HG03159 (cell line): ENCODE results near the gene FILIP1.
A peak's percentile ranks its signal among the peaks of the same experiment; 100 is the strongest.

ENCODE experiments used
- ATAC-seq: cut with Tn5 transposase; IDR thresholded peaks from one replicate; pipeline ENCODE4 v1.9.1; 2021; ENCODE audit warnings: mild to moderate bottlenecking, moderate library complexity; ENCODE audit not compliant: unreplicated experiment

Gene FILIP1, protein sequence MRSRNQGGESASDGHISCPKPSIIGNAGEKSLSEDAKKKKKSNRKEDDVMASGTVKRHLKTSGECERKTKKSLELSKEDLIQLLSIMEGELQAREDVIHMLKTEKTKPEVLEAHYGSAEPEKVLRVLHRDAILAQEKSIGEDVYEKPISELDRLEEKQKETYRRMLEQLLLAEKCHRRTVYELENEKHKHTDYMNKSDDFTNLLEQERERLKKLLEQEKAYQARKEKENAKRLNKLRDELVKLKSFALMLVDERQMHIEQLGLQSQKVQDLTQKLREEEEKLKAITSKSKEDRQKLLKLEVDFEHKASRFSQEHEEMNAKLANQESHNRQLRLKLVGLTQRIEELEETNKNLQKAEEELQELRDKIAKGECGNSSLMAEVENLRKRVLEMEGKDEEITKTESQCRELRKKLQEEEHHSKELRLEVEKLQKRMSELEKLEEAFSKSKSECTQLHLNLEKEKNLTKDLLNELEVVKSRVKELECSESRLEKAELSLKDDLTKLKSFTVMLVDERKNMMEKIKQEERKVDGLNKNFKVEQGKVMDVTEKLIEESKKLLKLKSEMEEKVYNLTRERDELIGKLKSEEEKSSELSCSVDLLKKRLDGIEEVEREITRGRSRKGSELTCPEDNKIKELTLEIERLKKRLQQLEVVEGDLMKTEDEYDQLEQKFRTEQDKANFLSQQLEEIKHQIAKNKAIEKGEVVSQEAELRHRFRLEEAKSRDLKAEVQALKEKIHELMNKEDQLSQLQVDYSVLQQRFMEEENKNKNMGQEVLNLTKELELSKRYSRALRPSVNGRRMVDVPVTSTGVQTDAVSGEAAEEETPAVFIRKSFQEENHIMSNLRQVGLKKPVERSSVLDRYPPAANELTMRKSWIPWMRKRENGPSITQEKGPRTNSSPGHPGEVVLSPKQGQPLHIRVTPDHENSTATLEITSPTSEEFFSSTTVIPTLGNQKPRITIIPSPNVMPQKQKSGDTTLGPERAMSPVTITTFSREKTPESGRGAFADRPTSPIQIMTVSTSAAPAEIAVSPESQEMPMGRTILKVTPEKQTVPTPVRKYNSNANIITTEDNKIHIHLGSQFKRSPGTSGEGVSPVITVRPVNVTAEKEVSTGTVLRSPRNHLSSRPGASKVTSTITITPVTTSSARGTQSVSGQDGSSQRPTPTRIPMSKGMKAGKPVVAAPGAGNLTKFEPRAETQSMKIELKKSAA (N-terminal part only)

DNA sequence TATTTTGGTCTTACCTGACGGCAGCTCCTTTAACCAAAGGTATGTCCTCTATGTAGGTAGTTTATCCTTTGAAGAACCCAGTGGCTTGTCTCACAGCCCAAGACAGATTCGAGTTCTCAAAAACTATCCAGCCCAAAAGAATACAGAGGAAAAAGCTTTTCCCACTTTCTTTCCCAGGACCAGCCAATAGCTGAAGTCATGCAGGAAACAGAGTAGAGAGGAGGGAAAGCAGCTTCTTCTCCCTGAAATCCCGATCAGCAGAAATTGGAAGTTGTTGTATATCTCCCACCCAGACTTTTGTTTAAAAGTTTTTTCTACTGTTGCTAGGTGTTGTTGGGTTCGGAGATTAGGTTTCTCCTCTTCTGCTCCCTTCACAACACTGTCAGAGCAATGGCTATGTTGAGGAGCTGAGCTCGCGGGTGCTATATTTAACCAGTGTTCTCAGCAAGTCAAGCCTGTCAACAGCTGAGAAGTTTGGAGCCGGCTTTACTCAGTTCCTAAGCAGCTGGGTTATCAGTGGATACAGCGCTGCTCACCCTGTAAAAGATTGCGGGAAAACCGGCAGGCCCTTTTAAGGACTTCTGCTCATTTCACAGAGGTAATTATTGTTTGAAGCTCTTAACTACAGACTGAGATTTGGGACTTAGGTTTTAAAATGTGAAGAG, at the start of gene FILIP1:
Gene FILIP1, minus strand, starts transcription at position 401 of the 665 bp plus-strand sequence. CDS start 78,828 bp downstream, outside the sequence.
- no peak for ATAC-seq

DNA sequence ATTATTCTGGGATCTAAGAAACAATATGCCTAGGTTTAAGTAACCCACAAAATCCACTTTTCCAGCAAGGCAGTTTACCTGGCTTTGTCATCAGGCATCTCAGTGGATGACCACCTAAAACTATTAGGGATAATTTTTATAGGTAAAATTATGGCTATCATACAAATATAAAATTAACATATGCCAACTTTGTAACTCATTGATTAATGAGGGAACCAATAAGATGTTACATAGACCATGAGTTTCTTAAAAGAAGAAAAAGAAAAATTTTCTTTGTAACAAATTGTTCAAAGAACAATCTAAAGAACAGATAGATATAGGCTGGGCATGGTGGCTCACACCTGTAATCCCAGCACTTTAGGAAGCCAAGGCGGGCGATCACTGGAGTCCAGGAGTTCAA, 49.7 kb upstream of the FILIP1 start:
- ATAC-seq, result no peak

DNA sequence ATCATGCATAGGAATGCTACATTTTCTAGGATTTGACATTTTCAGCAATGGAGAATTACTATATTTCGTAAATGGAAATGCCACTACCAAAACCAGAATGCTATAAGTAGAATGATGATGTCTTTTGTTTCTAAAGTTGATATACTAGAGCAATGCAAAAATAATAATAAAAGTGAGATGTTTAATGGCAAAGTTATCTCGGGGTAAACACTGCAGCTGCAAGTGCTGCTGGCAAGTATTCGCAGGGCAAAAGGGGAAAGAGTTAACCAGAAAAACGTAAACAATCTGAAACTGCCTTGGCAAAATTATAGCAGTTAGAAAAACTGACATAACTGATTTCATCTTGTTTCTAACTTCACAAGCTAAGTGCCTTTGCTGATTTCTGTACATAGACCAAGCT, 45.5 kb upstream of the FILIP1 start:
- no peak for ATAC-seq

DNA sequence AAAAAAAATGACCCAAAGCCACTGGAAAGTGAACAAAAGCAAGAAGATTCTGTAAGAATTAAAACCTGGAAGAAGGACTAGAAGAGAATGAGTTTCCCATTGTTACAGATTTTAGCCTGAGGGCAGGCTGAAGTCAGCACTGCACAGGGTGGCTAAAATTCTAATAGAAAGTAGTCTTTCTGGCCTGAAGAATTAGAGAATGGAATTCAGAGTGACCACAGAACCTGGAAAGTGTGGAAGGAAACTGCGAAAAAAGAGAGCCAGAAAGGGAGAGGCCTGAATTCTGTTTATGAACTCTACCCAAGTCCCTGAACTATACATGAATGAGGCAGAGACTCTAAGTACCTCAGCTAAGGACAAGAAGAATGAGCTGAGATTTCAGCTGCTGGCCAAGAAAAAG, 38.9 kb upstream of the FILIP1 start:
- no peak for ATAC-seq

DNA sequence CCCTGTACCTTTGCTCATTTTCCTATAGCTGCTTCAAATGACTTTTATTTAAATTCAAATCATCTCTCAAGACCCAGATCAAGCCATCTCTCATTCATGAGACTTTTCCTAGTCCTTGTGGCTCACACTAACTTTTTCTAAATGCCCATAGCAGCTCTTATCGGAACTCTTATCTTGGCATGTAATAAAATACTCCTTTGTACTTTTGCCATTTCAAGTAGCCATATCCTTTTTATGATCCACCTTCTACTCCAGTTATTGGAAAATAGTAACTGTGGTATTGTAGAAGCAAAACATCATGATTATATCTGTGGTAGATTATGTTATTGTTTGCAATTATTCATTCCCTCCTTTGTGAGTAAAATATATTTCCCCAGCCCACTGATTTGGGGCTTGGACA, 37.6 kb upstream of the FILIP1 start:
- ATAC-seq, result no peak

DNA sequence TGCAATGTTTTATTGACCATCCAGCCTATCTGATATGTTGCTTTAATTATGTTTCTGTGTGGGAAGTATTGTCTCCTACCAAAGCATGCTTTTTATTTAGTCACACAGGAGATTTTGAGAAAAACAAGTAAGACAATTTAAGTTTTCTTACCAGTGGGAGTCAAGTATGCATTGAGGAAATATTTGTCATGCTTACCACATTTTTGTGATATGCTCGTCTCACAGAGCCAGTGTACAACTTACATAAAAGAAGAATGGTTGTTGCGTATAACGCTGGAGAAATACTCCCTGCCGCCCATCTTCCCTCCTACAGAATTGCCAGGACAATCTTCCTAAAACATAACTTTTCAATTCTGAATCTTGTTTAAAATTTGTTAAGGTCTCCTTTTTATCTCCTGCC, 37.1 kb upstream of the FILIP1 start:
- no peak for ATAC-seq

DNA sequence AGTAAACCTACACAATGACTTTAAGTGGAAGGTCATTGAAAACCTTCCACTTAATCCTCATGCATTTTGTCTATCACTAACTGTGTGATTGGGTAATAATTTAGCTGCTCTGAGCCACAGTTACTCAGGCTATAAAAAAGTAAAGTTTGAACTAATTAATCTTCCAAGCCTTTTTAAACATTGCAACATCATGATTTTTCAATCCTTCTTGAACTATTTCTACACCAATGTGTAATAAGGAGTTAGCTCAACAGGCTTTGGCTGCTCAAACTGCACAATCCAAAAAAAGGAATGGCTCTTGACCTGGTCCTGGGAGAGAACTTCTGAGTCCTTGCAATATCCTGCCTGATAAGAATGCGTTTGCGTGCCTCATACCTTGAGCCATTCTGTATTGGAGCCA, 34.8 kb upstream of the FILIP1 start:
- ATAC-seq, result no peak

DNA sequence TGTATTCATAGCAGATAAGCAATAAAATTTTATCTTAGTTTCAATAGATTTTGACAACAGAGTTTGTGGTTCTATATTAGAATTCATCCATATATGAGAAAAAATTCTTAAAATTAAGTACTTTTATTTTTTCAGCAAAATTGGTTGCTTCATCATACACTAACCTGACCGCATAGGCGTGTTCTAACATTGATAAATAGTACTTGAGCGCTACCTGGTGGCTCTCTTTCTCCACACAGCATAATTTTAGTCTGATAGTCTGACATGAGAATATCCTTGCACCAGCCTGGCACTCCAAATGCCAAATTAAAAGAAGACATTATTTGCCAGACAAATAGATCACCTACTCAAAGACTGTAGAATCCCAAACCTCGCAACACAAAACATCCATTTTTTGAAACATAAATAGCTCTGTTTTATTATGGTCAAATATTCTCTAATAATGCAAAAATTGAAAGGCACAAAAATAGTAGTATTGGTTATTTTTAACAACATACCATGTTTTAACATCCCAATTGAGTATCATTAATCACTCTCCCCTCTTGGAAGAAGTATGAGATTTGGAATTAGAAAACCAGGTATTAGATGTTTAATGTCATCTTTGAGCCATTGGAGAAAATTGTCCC, 33.0 kb upstream of the FILIP1 start:
- peak; percentile 88 for ATAC-seq

DNA sequence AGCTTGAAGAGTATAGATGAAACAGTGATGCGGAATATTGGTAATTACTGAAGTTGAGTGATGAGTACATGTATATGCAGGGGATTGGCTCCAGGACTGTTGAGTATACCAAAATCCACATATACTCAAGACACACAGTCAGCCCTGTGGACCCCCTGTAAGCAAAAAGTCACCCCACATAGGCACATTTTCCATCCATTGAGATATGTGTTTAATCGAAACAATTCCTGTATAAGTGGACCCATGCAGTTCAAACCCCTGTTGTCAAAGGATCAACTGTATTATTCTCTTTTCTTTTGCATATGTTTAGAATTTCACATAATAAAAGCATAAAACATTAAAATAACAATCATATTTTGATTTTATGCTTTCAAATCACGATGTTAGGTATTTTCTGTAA, 32.1 kb upstream of the FILIP1 start:
- no peak for ATAC-seq

DNA sequence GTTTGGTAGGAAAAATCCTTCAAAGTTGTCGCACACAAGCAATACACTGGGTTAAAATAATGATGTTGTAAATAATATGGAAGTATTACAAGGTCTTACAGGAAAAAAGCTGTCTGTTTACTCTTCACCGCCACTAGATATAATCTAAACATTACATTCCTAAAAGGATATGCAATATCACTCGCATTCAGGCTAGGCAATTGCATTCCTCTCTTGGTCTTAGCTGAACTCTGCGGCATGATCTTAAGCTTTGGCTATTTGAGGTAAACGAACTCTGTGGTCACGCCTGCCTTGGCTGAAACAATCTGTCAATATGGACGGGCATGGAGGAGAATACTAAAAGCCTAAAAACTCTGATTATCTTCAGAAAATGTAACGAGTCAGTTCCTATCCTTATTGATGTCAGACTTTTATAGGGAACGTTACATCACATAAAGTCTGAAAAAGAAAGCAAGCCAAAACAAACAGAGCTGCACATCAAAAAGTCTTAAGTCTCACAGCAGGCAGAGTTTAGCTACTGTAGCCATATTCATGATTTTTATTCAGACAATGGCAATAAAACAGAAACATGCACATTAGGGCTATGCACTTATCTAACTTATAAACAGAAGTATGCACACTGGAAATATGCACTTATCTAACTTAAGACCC, 30.8 kb upstream of the FILIP1 start:
- no peak for ATAC-seq

DNA sequence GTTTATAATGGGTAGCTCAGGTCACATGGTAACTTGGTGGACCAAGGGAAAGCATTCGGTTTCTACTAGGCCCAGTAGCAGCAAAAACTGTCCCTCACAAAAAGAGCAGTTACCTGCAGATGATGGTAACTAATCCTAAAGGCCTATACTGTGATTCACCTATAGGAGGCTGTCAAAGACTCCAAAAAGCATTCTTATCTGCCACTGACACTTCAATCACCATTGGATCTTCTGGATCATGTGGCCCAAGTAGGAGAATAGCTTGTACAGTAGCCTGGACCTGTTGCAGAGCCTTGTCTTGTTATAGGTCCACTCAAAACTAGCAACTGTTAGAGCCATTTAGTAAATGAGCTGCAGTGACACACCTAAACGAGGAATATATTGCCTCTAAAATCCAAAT, 23.2 kb upstream of the FILIP1 start:
- no peak for ATAC-seq

DNA sequence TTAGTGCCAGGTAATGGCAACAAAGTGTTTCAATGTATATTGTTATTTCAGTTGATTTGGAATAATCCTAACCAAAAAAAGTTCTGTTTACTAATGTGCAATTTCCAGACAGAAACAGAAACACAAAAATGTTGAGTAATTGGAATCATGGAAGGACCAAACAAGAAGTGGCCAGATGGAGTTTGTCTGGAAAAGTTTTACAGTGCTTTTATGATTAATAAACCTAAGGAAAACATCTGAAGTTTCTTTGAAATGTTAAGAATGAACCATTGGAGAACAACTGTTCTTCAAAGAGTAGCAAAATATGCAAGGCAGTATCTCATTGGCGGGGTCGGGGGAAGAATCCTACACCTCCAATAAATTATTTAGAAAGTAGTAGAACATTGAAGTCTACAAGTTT, 19.0 kb upstream of the FILIP1 start:
- ATAC-seq, result no peak

DNA sequence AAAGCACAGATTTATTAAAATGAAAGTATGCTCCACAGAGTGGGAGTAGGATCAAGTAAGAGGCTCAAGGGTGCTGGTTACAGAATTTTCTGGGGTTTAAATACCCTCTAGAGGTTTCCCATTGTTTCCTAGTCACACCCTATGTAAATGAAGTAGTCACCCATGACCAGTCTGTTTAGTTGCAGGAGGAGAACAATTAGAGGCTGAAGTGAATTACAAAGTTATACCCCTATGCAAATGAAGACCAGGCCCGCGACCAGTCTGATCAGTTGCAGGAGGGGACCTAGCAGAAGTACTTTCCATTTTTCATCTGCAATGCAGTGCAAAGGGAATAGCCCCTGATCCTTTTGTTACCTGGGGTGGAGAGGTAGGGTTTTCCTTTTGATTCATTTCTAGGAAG, 11.8 kb upstream of the FILIP1 start:
- ATAC-seq, result no peak

DNA sequence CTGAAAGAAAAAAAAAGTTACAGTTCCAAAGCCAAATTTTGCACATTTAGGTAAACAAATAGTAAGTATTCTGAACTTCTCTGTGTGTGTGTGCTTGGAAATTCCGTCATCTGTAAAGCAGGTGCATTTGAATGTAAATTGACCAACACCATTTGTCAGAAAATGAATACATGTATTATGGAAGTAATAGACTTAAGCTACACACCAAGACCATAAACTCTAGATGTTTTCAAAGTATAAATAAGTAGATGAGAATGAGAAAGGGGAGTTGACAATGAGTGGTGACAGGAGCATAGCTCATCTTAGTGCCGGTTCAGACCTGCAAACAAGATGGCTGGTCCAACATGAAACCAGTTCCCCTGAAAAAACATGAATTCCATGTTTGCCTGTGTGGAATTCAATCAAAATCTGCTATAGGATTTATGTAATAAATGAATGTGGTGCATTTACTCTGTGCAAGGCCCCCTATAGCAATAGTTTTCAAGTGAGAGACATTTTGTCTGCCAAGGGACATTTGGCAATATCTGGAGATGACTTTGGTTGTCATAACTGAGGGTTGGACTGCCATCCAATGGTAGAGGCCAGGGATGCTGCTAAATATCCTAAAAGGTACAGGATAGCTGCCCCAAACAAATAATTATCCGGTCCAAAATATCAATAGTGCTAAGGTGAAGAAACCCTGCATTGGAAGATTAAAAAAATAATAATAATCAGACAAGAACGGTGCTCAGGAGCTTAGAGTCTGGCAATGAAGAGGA, 11.0 kb upstream of the FILIP1 start:
- no peak for ATAC-seq

DNA sequence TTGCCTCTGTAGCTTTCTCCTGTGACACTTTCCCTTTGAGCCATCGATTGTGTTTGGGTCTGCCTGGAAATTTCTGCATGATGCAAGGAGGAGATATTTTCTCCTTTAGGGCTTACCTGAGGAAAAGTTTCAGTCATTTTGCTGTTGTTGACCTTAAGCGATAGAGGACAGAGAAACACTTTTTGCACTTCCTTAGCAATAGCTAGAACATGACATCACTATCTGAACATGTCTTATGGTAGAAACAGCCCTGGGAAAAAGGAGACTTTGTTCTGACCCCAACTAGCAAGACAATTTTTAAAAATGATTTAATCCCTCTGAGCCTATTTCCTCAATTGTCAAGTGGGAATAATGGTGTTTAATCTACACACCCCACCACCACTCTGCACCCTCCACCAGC, 9.7 kb upstream of the FILIP1 start:
- no peak for ATAC-seq

DNA sequence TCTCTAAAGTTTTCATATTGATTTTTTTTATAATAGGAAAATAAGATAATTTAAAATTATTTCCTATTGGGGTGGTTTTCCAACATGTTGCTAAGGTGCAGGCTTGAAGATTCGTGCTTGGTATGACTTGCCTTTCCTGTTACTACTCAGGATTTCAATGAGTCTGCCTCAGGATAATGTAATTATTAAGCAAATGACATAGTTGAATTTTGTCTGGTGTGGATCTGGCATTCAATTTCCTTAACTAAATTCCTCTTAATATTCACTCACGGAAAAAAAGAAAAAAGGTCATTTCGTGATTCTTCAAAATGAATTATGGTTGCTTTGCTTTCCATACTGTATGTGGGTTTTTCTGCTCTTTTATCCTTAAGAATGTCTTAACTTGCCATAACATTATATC, 9.3 kb upstream of the FILIP1 start:
- ATAC-seq, result no peak

DNA sequence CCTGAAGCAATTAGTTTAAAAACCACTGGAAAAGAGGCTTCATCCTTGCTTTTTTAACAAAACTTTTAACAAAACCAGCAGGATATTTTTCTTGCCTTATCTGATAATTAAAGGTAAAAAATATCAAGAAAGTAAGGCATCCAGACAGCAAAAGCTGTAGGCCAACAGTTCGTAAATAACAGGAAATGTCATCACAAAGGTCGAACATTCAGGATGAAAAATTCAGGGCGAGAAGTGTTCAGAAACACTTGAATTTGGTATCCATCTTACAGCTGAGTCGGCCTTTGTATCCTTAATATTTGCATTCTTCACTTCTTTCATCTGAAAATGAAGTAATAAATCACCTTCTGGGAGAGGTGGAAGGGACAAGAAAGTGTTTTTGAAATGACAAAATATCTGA, 8.2 kb upstream of the FILIP1 start:
- ATAC-seq, result no peak

DNA sequence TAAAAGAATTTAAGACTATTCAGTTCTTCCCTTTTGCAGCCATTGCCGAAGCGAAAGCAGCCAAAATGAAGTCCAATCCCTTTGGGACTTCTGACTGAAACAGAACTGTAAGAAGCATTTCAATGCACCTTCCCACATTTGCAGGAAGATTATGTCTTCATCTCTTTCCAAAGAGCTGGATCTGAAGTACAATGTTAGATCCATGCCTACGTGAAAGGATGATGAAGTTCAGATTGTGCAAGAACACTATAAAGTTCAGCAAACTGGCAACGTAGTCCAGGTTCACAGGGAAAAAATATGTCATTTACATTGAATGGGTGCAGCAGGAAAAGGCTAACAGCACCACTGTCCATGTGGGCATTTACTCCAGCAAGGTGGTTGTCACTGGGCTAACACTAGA, 6.0 kb upstream of the FILIP1 start:
- ATAC-seq, result no peak

DNA sequence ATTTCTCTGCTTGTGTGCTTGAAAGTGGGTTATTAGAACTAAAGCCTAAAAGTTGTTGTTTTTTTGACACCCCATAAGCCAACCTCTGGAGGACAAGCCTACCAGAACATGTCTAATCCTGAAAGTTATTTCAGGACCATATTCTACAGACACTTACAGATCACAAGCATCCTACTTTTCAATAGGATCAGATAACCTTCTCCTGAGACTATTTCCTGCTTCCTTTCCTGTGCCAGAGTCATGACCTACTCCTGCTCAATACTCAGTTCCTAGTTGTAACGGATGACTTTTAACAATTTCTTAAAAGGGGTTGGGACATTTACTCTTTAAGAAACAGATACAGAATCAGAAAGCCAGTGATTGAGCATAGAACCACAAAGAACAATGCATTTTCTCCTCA, 5.3 kb upstream of the FILIP1 start:
- no peak for ATAC-seq
